Muscle of back (tissue), 11 donors: ENCODE results near the gene MALAT1. TPM values are rescaled to one million over a fixed set of nuclear protein-coding genes. Genes with fewer than 3 reads are reported as not detected.
"Not testable (repeated sequence)": the region's sequence is repeated elsewhere in the genome, so short reads cannot be mapped to it uniquely, and the experiment has no call there.

Experiments used
- DNase-seq, 3 donors: peaks; one replicate each; pipeline versions ENCODE4 v3.0.0 to v3.0.0-alpha.2; 2013
- polyA plus RNA-seq, 10 donors: library from polyadenylated mRNA; unstranded; fragments of 120-200 nt; gene quantifications; one replicate each; pipeline ENCODE4 v1.2.1, GENCODE V29; 2013; ENCODE audit not compliant: insufficient read length in 10 of 10

MALAT1 gene
- polyA plus RNA-seq, 10 donors, result 85.1 to 316 (median 172) TPM

- DNase-seq, result not testable (repeated sequence)
Observed at GRCh38 chr11:65512311-65512710, 13.5 kb downstream of the MALAT1 start.

DNA sequence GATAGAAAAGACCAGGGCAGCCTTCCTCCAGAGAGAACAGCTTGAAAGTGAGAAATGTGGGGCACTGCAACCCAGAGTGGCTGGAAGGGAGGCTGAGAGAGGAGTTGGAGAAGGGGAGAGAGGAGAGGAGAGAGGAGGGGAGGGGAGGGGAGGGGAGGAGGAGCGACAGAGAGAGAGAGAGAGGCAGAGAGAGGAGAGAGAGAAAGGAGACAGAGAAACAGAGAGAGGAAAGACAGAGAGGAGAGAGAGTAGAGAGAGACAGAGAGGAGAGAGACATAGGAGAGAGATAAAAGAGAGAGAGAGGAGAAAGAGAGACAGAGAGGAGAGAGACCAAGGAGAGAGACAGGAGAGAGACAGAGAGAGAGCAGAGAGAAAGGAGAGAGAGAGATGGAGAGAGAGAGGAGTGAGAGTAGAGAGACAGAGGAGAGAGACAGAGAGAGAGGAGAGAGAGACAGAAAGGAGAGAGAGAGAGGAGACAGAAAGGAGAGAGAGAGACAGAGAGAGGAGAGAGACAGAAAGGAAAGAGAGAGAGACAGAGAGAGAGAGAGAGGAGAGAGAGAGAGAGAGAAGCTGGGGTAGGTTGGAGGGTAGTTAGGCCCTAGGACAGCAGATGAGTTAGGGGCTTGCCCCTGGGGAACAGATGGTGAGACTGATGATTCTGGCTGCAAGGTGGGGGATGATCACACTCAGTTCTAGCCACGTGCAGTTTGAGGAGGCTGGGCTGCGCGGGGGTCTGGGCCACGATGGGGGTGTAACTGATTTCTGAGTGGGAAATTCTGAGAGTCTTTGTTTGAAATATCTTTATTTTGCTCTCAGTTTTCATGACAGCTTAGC lies 17.5 kb downstream of the MALAT1 start:
- no peak for DNase-seq

DNA sequence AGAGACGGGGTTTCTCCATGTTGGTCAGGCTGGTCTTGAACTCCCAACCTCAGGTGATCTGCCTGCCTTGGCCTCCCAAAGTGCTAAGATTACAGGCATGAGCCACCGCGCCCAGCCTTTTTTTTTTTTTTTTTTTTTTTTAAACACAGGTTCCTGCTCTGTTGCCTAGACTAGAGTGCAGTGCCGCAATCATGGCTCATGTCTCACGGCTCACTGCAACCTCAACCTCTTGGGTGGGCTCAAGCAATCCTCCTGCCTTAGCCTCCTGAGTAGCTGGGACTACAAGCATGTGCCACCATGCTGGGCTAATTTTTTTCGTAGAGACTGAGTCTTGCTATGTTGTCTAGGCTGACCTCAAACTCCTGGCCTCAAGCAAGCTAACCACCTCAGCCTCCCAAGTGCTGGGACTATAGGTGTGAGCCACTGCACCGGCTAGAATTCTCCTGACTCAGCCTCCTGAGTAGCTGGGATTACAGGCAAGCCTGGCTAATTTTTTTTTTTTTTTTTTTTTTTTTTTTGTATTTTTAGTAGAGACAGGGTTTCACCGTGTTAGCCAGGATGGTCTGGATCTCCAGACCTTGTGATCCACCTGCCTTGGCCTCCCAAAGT lies 20.2 kb downstream of the MALAT1 start:
- DNase-seq, result not testable (repeated sequence)

DNA sequence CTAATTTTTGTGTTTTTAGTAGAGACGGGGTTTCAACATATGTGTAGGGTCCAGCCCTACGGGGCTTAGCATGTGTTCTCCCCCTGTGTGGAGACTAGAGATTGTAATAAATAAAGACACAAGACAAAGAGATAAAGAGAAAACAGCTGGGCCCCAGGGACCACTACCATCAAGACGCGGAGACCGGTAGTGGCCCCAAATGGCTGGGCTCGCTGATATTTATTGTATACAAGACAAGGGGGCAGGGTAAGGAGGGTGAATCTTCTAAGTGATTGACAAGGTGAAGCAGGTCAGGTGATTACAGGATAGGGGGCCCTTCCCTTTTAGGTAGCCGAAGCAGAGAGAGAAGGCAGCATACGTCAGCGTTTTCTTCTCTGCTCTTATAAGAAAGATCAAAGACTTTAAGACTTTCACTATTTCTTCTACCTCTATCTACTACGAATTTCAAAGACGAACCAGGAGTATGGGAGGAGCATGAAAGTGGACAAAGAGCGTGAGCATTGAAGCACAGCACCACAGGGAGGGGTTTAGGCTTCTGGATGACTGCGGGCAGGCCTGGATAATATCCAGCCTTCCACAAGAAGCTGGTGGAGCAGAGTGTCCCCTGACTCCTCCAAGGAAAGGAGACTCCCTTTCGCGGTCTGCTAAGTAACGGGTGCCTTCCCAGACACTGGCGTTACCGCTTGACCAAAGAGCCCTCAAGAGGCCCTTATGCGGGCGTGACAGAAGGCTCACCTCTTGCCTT lies 23.1 kb downstream of the MALAT1 start:
- DNase-seq, result not testable (repeated sequence)

DNA sequence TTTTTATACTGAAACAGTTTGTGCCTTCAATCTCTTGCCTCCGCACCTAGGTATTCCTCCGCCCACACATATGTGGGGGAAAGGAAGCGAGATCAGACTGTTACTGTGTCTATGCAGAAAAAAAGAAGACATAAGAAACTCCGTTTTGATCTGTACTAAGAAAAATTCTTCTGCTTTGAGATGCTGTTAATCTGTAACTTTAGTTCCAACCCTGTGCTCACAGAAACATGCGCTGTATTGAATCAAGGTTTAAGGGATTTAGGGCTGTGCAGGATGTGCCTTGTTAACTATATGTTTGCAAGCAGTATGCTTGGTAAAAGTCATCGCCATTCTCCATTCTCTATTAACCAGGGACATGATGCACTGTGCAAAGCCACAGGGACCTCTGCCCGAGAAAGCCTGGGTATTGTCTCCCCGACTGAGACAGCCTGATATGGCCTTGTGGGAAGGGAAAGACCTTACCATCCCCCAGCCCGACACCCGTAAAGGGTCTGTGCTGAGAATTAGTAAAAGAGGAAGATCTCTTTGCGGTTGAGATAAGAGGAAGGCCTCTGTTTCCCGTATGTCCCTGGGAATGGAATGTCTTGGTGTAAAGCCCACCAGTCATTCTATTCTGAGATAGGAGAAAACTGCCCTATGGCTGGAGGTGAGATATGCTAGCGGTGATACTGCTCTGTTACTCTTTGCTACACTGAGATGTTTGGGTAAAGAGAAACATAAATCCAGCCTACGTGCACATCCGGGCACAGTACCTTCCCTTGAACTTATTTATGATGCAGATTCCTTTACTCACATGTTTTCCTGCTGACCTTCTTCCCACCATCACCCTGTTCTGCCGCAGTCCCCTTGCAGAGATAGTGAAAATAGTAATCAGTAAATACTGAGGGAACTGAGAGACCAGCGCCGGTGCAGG lies 24.1 kb downstream of the MALAT1 start:
- DNase-seq, result not testable (repeated sequence)

GRCh38 chr11:65523631-65523968 lies 24.8 kb downstream of the MALAT1 start:
- DNase-seq, result not testable (repeated sequence)

DNA sequence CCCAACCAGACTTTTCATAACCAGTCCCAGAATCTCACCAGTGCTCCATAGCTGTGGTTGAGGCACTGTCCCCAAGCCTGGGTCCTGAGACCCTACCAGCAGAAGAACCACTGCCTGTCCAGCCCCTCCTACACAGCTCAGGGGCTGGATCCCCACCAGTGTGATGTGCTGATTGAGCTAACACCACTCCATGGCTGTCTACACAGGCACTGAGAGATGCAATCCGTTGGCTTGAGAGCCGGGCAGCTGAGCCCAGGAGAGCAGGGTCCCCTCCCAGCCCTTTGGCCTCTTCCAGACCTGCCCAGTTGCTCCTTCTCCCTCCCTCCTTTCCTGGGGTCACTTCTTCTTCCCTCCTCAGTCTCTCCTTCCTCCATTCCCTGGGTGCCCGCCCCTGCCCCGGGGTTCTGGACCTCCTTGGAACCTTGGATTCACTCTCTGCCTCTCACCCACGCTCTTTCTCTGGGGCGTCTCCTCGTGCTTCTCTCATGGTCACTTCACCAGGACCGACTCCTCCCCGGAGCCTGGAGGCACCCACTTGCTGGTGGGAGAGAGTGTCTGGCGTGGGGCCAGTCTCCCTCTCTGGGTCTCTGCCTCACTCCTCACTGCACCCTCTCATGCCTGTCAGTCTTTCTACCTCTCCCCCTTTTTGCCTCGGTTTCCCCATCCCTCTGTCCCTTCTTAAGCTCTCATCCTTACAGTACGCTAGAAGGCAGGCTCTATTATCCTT lies 25.3 kb downstream of the MALAT1 start:
- DNase-seq, result peak in 1 of 3 donors; percentile 73

- DNase-seq, result peak; percentile 75 to 84 (median 79)
Observed at GRCh38 chr11:65524741-65525545, 26.1 kb downstream of the MALAT1 start, which contains the start of gene SCYL1. Gene SCYL1 (plus strand): TSS chr11:65525083. CDS start chr11:65525154, 71 bp downstream.

GRCh38 chr11:65525546-65526480 lies 27.0 kb downstream of the MALAT1 start:
- DNase-seq, result no peak

GRCh38 chr11:65526744-65527143 lies 27.9 kb downstream of the MALAT1 start:
- no peak for DNase-seq

GRCh38 chr11:65528819-65529350 lies 30.0 kb downstream of the MALAT1 start:
- DNase-seq, result no peak

DNA sequence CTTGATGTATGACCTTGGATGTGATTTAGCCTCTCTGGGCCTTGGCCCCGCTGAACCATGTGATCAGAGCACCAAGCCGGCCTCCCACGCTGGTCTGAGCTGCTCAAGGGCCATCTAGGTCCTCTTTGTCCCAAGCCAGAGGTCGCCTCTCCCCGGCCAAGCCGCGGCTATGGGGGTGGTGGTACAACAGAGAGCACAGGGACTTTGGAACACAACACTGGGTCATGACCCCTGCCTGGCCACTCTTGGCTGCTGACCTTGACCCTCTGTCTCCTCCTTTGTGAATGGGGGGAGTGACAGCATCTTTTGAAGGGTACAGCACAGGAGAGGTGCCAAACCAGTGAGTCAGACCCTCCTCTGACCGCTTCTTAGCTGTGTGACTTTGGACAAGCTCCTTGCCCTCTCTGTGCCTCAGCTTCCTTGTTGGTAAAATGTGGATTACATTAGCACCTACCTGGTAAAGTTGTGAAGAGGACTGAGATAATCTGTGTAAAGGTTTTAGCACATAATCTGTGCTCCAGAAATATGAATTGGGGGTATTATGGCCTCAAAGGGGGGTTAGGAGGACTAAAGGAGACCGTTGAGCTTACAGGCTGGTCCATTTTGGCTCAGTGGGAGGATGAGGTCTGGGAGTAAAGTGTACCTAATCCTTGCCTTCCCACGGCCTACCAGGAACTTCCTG lies 30.8 kb downstream of the MALAT1 start:
- no peak for DNase-seq

GRCh38 chr11:65530157-65530496 lies 31.3 kb downstream of the MALAT1 start:
- no peak for DNase-seq

- no peak for DNase-seq
Observed at GRCh38 chr11:65532388-65533064, 33.7 kb downstream of the MALAT1 start.

GRCh38 chr11:65535102-65535501 lies 36.3 kb downstream of the MALAT1 start:
- no peak for DNase-seq

GRCh38 chr11:65536412-65537295 lies 37.8 kb downstream of the MALAT1 start:
- no peak for DNase-seq
